ENCODE measurements around the gene MAGEF1. TPM values are rescaled to one million over a fixed set of nuclear protein-coding genes. Genes with fewer than 3 reads are reported as not detected.

The MAGEF1 gene, protein sequence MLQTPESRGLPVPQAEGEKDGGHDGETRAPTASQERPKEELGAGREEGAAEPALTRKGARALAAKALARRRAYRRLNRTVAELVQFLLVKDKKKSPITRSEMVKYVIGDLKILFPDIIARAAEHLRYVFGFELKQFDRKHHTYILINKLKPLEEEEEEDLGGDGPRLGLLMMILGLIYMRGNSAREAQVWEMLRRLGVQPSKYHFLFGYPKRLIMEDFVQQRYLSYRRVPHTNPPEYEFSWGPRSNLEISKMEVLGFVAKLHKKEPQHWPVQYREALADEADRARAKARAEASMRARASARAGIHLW
- total RNA-seq (2021; fragmentation: NEBNext Ultra II Directional; extraction: Animal tissue kit (Norgen Biotek cat#: 25700)) (54.1 and 56.7 TPM in 2 replicates), polyA plus RNA-seq (2011; rRNA removed) (26.5 and 29.5 TPM in 2 replicates), polyA minus RNA-seq (2011; rRNA and poly(A)+ RNA removed) (11.3 and 12.0 TPM in 2 replicates)
- 51.9 TPM for polyA plus RNA-seq (2011; cell fraction: cytosol; rRNA removed)
- 18.1 TPM for polyA plus RNA-seq (2011; cell fraction: nucleus; rRNA removed)
- 47.6 to 57.8 TPM (median 52.1 TPM) in 4 replicates for polyA plus RNA-seq (2012, experiment 1 of 2)
- 31.8 TPM for polyA plus RNA-seq (2012, experiment 2 of 2)
- polyA plus RNA-seq (2013, experiment 1 of 2), result 33.0 TPM
- 35.2 TPM for polyA plus RNA-seq (2013, experiment 2 of 2)
- 21.2 TPM for polyA minus RNA-seq (2011; cell fraction: cytosol; rRNA and poly(A)+ RNA removed)
- polyA minus RNA-seq (2011; cell fraction: nucleus; rRNA and poly(A)+ RNA removed), result 11.4 TPM
- long read RNA-seq, experiment 1, transcript MAGEF1-201 (1 exons, 1,636 nt), result major isoform, 37 of 37 reads
- long read RNA-seq, experiment 1, partial matches to known transcripts, result 0 of 37 reads
- long read RNA-seq, experiment 1, other reads (novel, unspliced or antisense), result 0 of 37 reads
- long read RNA-seq, experiment 2, partial matches to known transcripts, result 0 of 3 reads
- long read RNA-seq, experiment 2, other reads (novel, unspliced or antisense), result 1 of 3 reads

DNA sequence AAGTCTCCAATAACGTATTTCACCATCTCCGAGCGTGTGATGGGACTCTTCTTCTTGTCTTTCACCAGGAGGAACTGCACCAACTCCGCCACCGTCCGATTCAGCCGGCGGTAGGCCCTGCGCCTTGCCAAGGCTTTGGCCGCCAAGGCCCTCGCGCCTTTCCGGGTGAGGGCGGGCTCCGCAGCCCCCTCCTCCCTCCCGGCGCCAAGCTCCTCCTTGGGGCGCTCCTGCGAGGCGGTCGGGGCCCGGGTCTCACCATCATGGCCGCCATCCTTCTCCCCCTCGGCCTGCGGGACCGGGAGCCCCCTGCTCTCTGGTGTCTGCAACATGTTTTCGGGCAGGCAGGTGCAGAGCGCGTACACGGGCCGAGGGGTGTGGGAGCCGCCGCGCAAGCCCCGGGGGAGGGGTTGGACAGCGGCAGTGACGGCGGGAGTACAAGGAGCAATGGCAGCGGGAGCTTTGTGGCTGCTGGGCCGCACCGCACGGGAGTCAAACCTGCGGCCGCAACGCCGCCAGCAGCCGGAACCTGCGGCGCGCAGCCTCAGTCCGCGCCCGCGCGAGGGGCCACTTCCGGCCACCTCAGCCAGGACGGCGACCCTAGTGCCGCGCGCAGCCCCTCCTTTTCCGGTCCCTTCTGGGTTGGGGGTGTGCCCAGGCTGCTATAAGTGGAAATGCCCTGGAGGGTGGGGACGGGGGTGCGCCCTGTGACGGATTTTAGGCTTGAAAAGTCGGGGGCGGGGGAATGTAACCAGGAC lies at the start of gene MAGEF1:
TSS of gene MAGEF1 (minus strand) at position 572 of the 755 bp plus-strand sequence. CDS start at position 329, 243 bp downstream.
- peak within 1 kb of the TSS; percentile 69 for H3K4ac ChIP-seq (replicated peaks; ENCODE audit: insufficient read length, low read depth, low read length)
- peak within 1 kb of the TSS; percentile 100 for H4K8ac ChIP-seq (ENCODE audit: extremely low read depth, insufficient read depth, low read length)
- H3K18ac ChIP-seq (ENCODE audit: extremely low read depth, low read length), result peak within 1 kb of the TSS; percentile 99
- peak within 1 kb of the TSS; percentile 97 for H3K27ac ChIP-seq (ENCODE audit: low read depth, low read length)
- peaks cover 7 to 10% of the 10 kb centered on the region in 2 experiments; a peak in 2 of 4 replicates for H3K9me3 ChIP-seq (ENCODE audit: insufficient read depth in 2 of 2, low read depth in 1 of 2, low read length in 1 of 2)
- no peak for FAIRE-seq
- POLR2A ChIA-PET (ENCODE audit: partially characterized antibody), result interaction anchor here (0.6 to 3.3 kb wide), 37 partner anchors 9 to 155 kb away, joined by 3 to 21 read pairs (median 5); partner anchors contain the start of gene EPHB3
- H3K14ac ChIP-seq (ENCODE audit: insufficient read length), result no peak within 1 kb of the TSS
- H3K79me1 ChIP-seq (ENCODE audit: low read depth, low read length), result peaks cover 2% of the 10 kb centered on the region; the same call in 1 of the 2 replicates
- H2BK15ac ChIP-seq (ENCODE audit: low read length), result peak within 1 kb of the TSS; percentile 77; the same call in 1 of the 2 replicates
- CTCF ChIA-PET (ENCODE audit: partially characterized antibody), result interaction anchor here (0.8 to 2.5 kb wide), 7 partner anchors 13 to 107 kb away, joined by 3 to 10 read pairs (median 4); no protein-coding TSS in a partner anchor
- peak within 1 kb of the TSS; percentile 92 for H4K91ac ChIP-seq (replicated peaks; ENCODE audit: insufficient read length, low read length)
- H2AFZ ChIP-seq (ENCODE audit: low read length), result peak within 1 kb of the TSS; percentile 9; the same call in 1 of the 2 replicates
- H4K5ac ChIP-seq (ENCODE audit: insufficient read length, low read depth, low read length), result peak within 1 kb of the TSS; percentile 99
- no peaks in the 10 kb centered on the region for H4K20me1 ChIP-seq (replicated peaks in 1 of 2; ENCODE audit: control insufficient read depth in 1 of 2, insufficient read depth in 2 of 2, low read length in 2 of 2)
- peak within 1 kb of the TSS; percentile 61; the same call in 1 of the 2 replicates for H2BK12ac ChIP-seq (ENCODE audit: low read depth, low read length)
- H3K23ac ChIP-seq (ENCODE audit: insufficient read length), result no peak within 1 kb of the TSS
- peak within 1 kb of the TSS; percentile 86 to 98 (median 90) for H3K4me3 ChIP-seq (ENCODE audit: extremely low read depth in 1 of 4, insufficient read depth in 2 of 4, low read depth in 3 of 4, low read length in 4 of 4)
- H3K23me2 ChIP-seq (ENCODE audit: low read depth, low read length), result peaks cover 15% of the 10 kb centered on the region
- H3K27me3 ChIP-seq (replicated peaks in 1 of 4; ENCODE audit: control insufficient read depth in 3 of 4, extremely low read depth in 1 of 4, insufficient read depth in 3 of 4, low read length in 3 of 4), result no peaks in the 10 kb centered on the region
- H3K4me2 ChIP-seq (ENCODE audit: insufficient read depth in 1 of 2, low read depth in 2 of 2, low read length in 2 of 2), result peak within 1 kb of the TSS; percentile 78 to 99
- peak; percentile 67 to 89 for DNase-seq (ENCODE audit: low read depth in 1 of 2, low spot score in 2 of 2)
- peaks cover 3 to 24% of the 10 kb centered on the region in 2 experiments; a peak in 2 of 4 replicates for H3K79me2 ChIP-seq (ENCODE audit: control insufficient read depth in 1 of 2, insufficient read depth in 2 of 2, low read length in 2 of 2)
- H3K56ac ChIP-seq (replicated peaks; ENCODE audit: insufficient read length, low read depth, low read length), result peak within 1 kb of the TSS; percentile 90
- peak within 1 kb of the TSS; percentile 13 for H2BK120ac ChIP-seq (replicated peaks; ENCODE audit: low read depth, low read length)
- H3K4me1 ChIP-seq (replicated peaks in 1 of 4; ENCODE audit: control insufficient read depth in 3 of 4, insufficient read depth in 4 of 4, low read length in 3 of 4), result peaks cover 2 to 10% (median 4%) of the 10 kb centered on the region in 4 experiments; a peak in 6 of 7 replicates
- WGBS, 2 experiments (ENCODE audit: extremely low coverage in 1 of 2, insufficient coverage in 1 of 2, insufficient read length in 1 of 2, insufficient replicate concordance in 2 of 2, low coverage in 1 of 2, low lambda C conversion rate in 2 of 2, missing lambda C conversion rate in 1 of 2), result 1% methylated on average over 49 of the region's 67 CpGs; no CpG with 5 or more reads in 1 of the 2 experiments
- no peak within 1 kb of the TSS for H2BK20ac ChIP-seq (ENCODE audit: low read length)
- H3K36me3 ChIP-seq (ENCODE audit: control insufficient read depth in 2 of 4, insufficient read depth in 4 of 4, low read length in 3 of 4), result peaks cover 0 to 10% (median 4%) of the 10 kb centered on the region in 4 experiments; a peak in 3 of 8 replicates
- H2AK5ac ChIP-seq (ENCODE audit: low read depth, low read length), result peak within 1 kb of the TSS; percentile 33; the same call in 1 of the 2 replicates
- H3K9ac ChIP-seq (replicated peaks in 1 of 4; ENCODE audit: extremely low read depth in 1 of 4, low read depth in 3 of 4, low read length in 3 of 4), result peak within 1 kb of the TSS; percentile 95 to 98 (median 97)
- H2BK5ac ChIP-seq (ENCODE audit: low read depth, low read length), result peak within 1 kb of the TSS; percentile 97
- TF ChIP-seq FOSL1 (IDR thresholded peaks at IDR 0.05; ENCODE audit: insufficient read depth, low read depth, low read length), result 0 out of 2 replicates have a peak, but pooled peaks have one; percentile 6
- no peak for TF ChIP-seq KDM1A (IDR thresholded peaks at IDR 0.05; ENCODE audit: borderline replicate concordance, low read length)
- 0 out of 2 replicates have a peak, but pooled peaks have one; percentile 50 for TF ChIP-seq GTF2F1 (IDR thresholded peaks at IDR 0.05; ENCODE audit: borderline replicate concordance, low read depth, low read length)
- peak; percentile 7 to 18; a peak in 2 of 4 replicates for TF ChIP-seq RAD21 (IDR thresholded peaks at IDR 0.05 in 1 of 2, conservative IDR thresholded peaks at IDR 0.05 in 1 of 2; ENCODE audit: low read depth in 2 of 2, low read length in 2 of 2)
- TF ChIP-seq ZNF274 (IDR thresholded peaks at IDR 0.05; ENCODE audit: borderline replicate concordance, extremely low read depth, low read length), result no peak
